Activated CD8-positive, alpha-beta T cell treated with anti-CD3 and anti-CD28 coated beads for 36 hours (primary cell): Measurements from ENCODE around the gene IRGC. TPM values are rescaled to one million over a fixed set of nuclear protein-coding genes. Genes with fewer than 3 reads are reported as not detected.

Experiments used
- ATAC-seq: fragments of 200-7000 bp; cut with Tn5 transposase; one replicate; pipeline ENCODE4 v1.10.0; 2021; ENCODE audit warnings: mild to moderate bottlenecking, moderate library complexity
- CTCF ChIA-PET: fragments of 350-600 bp; sonication (Branson Sonifier 250); formaldehyde crosslinking; loops from one replicate; lab custom pipeline; 2021; ENCODE audit warnings: antibody characterized with exemption; lab: Charles Lee
- POLR2A ChIA-PET: fragments of 350-600 bp; sonication (Branson Sonifier 250); formaldehyde crosslinking; loops from one replicate; lab custom pipeline; 2021; ENCODE audit warnings: antibody characterized with exemption; lab: Charles Lee
- DNase-seq: peaks from one replicate; pipeline ENCODE4 v3.0.0-alpha.2; 2020
- H3K27ac Mint-ChIP-seq: one replicate; pipeline ENCODE4 v1.8.0; 2021; ENCODE audit warnings: mild to moderate bottlenecking, mixed read lengths
- H3K27me3 Mint-ChIP-seq: one replicate; pipeline ENCODE4 v1.8.0; 2021; ENCODE audit warnings: mixed read lengths
- H3K36me3 Mint-ChIP-seq: one replicate; pipeline ENCODE4 v1.8.0; 2021; ENCODE audit warnings: low read depth, mixed read lengths
- H3K4me1 Mint-ChIP-seq: one replicate; pipeline ENCODE4 v1.8.0; 2021; ENCODE audit warnings: low read depth, mixed read lengths
- H3K4me3 Mint-ChIP-seq: one replicate; pipeline ENCODE4 v1.8.0; 2021; ENCODE audit warnings: mild to moderate bottlenecking, moderate library complexity, mixed read lengths
- H3K9me3 Mint-ChIP-seq: one replicate; pipeline ENCODE4 v1.8.0; 2021; ENCODE audit warnings: mixed read lengths
- CTCF ChIP-seq: fragments of 200-600 bp; IDR thresholded peaks from one replicate; pipeline ENCODE4 v1.8.0; 2022; ENCODE audit warnings: antibody characterized with exemption, mild to moderate bottlenecking
- intact Hi-C: fragments of 100-400 bp; cut with micrococcal nuclease; formaldehyde crosslinking; loops from one replicate; pipeline ENCODE4 v1.10.0; 2022
- total RNA-seq, 2 experiments: library from RNA; stranded (reverse); gene quantifications; one replicate each; pipeline ENCODE4 v1.2.3, GENCODE V29; 2021

The IRGC gene
- total RNA-seq, 2 experiments from 2014 or later = not detected

DNA sequence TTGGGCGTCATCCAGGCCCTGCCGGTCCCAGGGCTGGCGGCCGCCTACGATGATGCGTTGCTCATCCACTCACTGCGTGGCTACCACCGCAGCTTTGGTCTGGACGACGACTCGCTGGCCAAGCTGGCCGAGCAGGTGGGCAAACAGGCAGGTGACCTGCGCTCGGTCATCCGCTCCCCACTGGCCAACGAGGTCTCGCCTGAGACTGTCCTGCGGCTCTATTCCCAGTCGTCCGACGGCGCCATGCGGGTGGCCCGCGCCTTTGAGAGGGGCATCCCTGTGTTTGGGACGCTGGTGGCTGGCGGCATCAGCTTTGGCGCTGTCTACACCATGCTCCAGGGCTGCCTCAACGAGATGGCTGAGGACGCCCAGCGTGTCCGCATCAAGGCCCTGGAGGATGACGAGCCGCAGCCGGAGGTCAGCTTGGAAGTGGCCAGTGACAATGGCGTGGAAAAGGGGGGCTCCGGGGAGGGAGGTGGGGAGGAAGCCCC is 3.5 kb downstream of the IRGC start:
- no peak for TF ChIP-seq CTCF
- Mint-ChIP-seq H3K4me3 (no peak overlapping the region), H3K27me3 (peaks cover 1% of the 10 kb centered on the region), H3K36me3 (no peaks in the 10 kb centered on the region), H3K4me1 (no peaks in the 10 kb centered on the region), H3K9me3 (no peaks in the 10 kb centered on the region), H3K27ac (no peak overlapping the region)
- intact Hi-C loops = no loop called here
- ATAC-seq = no peak
- ChIA-PET POLR2A (no interaction called here), CTCF (no interaction called here)
- DNase-seq = no peak

GRCh38 chr19:43719918-43720317 is 4.0 kb downstream of the IRGC start:
- H3K27ac Mint-ChIP-seq = no peak overlapping the region
- ChIA-PET POLR2A (no interaction called here), CTCF (no interaction called here)
- H3K4me1 Mint-ChIP-seq = no peaks in the 10 kb centered on the region
- H3K4me3 Mint-ChIP-seq = no peak overlapping the region
- intact Hi-C loops = loop anchor here (2.0 kb wide), 1 partner anchor 43 kb away; no protein-coding TSS in a partner anchor
- no peaks in the 10 kb centered on the region for H3K9me3 Mint-ChIP-seq
- no peaks in the 10 kb centered on the region for H3K27me3 Mint-ChIP-seq
- ATAC-seq = no peak
- TF ChIP-seq CTCF = no peak
- DNase-seq = no peak
- no peaks in the 10 kb centered on the region for H3K36me3 Mint-ChIP-seq

GRCh38 chr19:43720936-43721335 is 5.1 kb downstream of the IRGC start:
- Mint-ChIP-seq H3K36me3 (no peaks in the 10 kb centered on the region), H3K27me3 (no peaks in the 10 kb centered on the region), H3K9me3 (no peaks in the 10 kb centered on the region), H3K4me1 (peaks cover 4% of the 10 kb centered on the region), H3K4me3 (no peak overlapping the region), H3K27ac (no peak overlapping the region)
- ChIA-PET CTCF (no interaction called here), POLR2A (interaction anchor here (0.8 kb wide), 1 partner anchor 12 kb away, joined by 3 read pairs; no protein-coding TSS in a partner anchor)
- DNase-seq (no peak), ATAC-seq (no peak)
- intact Hi-C loops = loop anchor here (2.0 kb wide), 1 partner anchor 44 kb away; no protein-coding TSS in a partner anchor
- TF ChIP-seq CTCF = no peak

DNA sequence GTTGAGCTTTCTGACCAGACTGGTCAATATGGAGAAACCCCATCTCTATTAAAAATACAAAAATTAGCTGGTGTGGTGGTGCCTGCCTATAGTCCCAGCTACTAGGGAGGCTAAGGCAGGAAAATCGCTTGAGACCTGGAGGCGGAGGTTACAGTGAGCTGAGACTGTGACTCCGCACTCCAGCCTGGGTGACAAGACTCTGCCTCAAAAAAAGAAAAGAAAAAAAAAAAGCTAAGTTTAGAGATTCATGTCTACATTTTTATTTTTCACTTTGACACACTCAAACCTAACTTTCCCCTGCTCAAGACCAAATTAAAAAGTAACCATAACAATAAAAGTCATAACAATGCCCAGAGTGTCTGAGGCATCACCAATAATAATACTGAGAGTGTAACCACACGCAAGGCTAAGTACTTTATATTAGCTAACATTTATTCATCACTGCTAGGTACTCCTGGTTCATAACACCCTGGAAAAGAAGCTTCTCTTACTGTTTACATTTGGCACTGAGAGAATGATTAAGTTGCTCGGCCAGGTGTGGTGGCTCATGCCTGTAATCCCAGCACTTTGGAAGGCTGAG is 5.7 kb downstream of the IRGC start:
- no peaks in the 10 kb centered on the region for H3K9me3 Mint-ChIP-seq
- intact Hi-C loops = loop anchor here (2.0 kb wide), 1 partner anchor 45 kb away; no protein-coding TSS in a partner anchor
- POLR2A ChIA-PET = interaction anchor here (0.8 kb wide), 1 partner anchor 11 kb away, joined by 3 read pairs; no protein-coding TSS in a partner anchor
- H3K27ac Mint-ChIP-seq = no peak overlapping the region
- H3K4me1 Mint-ChIP-seq = peaks cover 4% of the 10 kb centered on the region
- CTCF ChIA-PET = interaction anchor here (1.2 kb wide), 1 partner anchor 53 kb away, joined by 4 read pairs; no protein-coding TSS in a partner anchor
- TF ChIP-seq CTCF = no peak
- DNase-seq (no peak), ATAC-seq (peak; percentile 34)
- no peak overlapping the region for H3K4me3 Mint-ChIP-seq
- no peaks in the 10 kb centered on the region for H3K27me3 Mint-ChIP-seq
- no peaks in the 10 kb centered on the region for H3K36me3 Mint-ChIP-seq

- no peak for TF ChIP-seq CTCF
- DNase-seq (no peak), ATAC-seq (no peak)
- no peaks in the 10 kb centered on the region for H3K9me3 Mint-ChIP-seq
- no peak overlapping the region for H3K27ac Mint-ChIP-seq
- peaks cover 4% of the 10 kb centered on the region for H3K4me1 Mint-ChIP-seq
- H3K36me3 Mint-ChIP-seq = peaks cover 3% of the 10 kb centered on the region
- CTCF ChIA-PET = interaction anchor here (1.0 kb wide), 1 partner anchor 15 kb away, joined by 3 read pairs; no protein-coding TSS in a partner anchor
- POLR2A ChIA-PET = no interaction called here
- no peak overlapping the region for H3K4me3 Mint-ChIP-seq
- H3K27me3 Mint-ChIP-seq = no peaks in the 10 kb centered on the region
- intact Hi-C loops = no loop called here
These were observed 7.7 kb downstream of the IRGC start for GRCh38 chr19:43723588-43723987.
